ENCODE measurements around the gene NOTUM. TPM values are rescaled to one million over a fixed set of nuclear protein-coding genes. Genes with fewer than 3 reads are reported as not detected.

NOTUM gene
- total and polyA plus RNA-seq, 7 experiments from 2014 or later: 0.35 to 0.82 TPM; not detected in 5

- ChIA-PET CTCF (no interaction called here), POLR2A (interaction anchor here (0.6 to 1.4 kb wide), 5 partner anchors 8 to 225 kb away, joined by 3 to 7 read pairs (median 4); no protein-coding TSS in a partner anchor)
- DNase-seq (peak in 1 of 9 donors; percentile 29), ATAC-seq (no peak)
- intact Hi-C loops (cut with micrococcal nuclease): loop anchor here (1.0 to 5.0 kb wide), 8 partner anchors 16 to 546 kb away; partner anchors contain the start of genes ALYREF (in 2 of the 2), ANAPC11 (in 2 of the 2), MAFG (in 2 of the 2) and P4HB (in 2 of the 2)
- Mint-ChIP-seq H3K36me3 (peaks cover 0 to 21% (median 4%) of the 10 kb centered on the region in 5 donors), H3K27ac (no peak overlapping the region), H3K4me1 (peaks cover 2 to 27% (median 11%) of the 10 kb centered on the region in 7 donors), H3K9me3 (no peaks in the 10 kb centered on the region), H3K4me3 (peak overlapping the region; percentile 72 to 92 (median 86)), H3K27me3 (no peaks in the 10 kb centered on the region)
- Histone ChIP-seq H3K4me3 (ENCODE audit: low read length) (peak overlapping the region; percentile 70), H3K36me3 (ENCODE audit: control insufficient read depth in 2 of 3, insufficient read depth in 3 of 3, low read length in 3 of 3) (peaks cover 12 to 67% (median 18%) of the 10 kb centered on the region in 3 experiments), H3K27me3 (ENCODE audit: control insufficient read depth in 2 of 2, insufficient read depth in 2 of 2, low read length in 2 of 2) (no peaks in the 10 kb centered on the region), H3K27ac (ENCODE audit: low read depth, low read length) (peak overlapping the region; percentile 68), H3K4me1 (ENCODE audit: control insufficient read depth in 2 of 2, insufficient read depth in 2 of 2, low read length in 2 of 2) (peaks cover 7 to 8% of the 10 kb centered on the region in 2 donors), H3K9me3 (ENCODE audit: control insufficient read depth in 2 of 3, low read length in 3 of 3) (no peaks in the 10 kb centered on the region)
These were observed 50.1 kb downstream of the NOTUM start for GRCh38 chr17:81910840-81911276.

DNA sequence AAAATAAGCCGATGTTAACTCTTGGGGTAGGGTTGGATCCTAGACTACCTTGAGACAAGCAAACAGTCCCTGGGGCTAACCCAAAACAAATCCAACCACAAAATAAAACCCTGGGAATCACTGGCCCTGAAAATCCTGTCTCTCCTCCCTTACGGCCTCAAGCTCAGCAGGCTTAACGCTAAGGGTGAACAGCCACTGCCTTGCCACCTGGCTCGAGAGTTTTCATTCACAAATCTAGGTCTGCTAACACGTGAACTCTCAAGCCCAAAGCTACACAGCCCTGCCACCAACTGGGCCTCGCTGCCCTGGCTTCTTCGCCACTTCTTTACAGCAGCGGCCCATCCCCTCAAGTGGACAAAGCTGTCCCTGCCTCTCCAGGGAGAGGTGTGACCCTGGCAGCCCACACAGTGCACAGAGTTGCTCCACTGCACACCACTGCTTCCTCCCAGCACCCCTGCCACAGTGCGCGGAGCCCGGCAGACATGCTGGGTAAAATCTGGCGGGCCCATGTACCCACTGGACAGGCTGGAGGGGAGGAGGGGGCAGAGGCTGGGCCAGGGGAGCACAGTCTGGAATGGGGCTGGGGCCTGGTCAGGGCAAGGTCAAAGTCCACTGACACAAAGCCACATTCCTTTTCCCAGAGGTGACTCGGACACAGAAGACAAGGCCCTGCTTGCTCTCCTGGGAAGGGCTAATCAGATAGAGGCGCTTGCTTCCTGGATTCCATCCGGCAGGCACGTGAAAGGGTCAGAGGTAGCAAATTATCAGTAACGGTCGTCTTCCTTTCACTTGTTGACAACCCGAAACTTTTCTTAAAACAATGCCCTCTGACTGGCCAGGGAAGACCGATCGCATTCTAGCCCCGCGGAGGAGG is 50.8 kb downstream of the NOTUM start:
- peak overlapping the region; percentile 70 for H3K4me3 ChIP-seq (ENCODE audit: low read length)
- Mint-ChIP-seq H3K4me1 (peaks cover 0 to 22% (median 8%) of the 10 kb centered on the region in 7 donors), H3K36me3 (peaks cover 0 to 18% (median 4%) of the 10 kb centered on the region in 5 donors), H3K4me3 (peak overlapping the region; percentile 72 to 92 (median 86)), H3K27me3 (no peaks in the 10 kb centered on the region), H3K9me3 (no peaks in the 10 kb centered on the region), H3K27ac (peak overlapping the region in 6 of 9 donors; percentile 31 to 85 (median 54))
- CTCF ChIA-PET: no interaction called here
- POLR2A ChIA-PET: interaction anchor here (0.6 to 1.4 kb wide), 5 partner anchors 8 to 40 kb away, joined by 3 to 7 read pairs (median 4); no protein-coding TSS in a partner anchor
- H3K4me1 ChIP-seq (ENCODE audit: control insufficient read depth in 2 of 2, insufficient read depth in 2 of 2, low read length in 2 of 2): peaks cover 7 to 8% of the 10 kb centered on the region in 2 donors
- DNase-seq (no peak), ATAC-seq (no peak)
- intact Hi-C loops (cut with micrococcal nuclease): loop anchor here (2.0 to 5.0 kb wide), 4 partner anchors 17 to 547 kb away; partner anchors contain the start of genes MAFG (in 2 of the 2), CENPX (in 1 of the 2), LRRC45 (in 1 of the 2) and NARF (in 1 of the 2)
- no peaks in the 10 kb centered on the region for H3K9me3 ChIP-seq (ENCODE audit: control insufficient read depth in 2 of 3, low read length in 3 of 3)
- H3K27ac ChIP-seq (ENCODE audit: low read depth, low read length): peak overlapping the region; percentile 68
- peaks cover 12 to 67% (median 18%) of the 10 kb centered on the region in 3 experiments for H3K36me3 ChIP-seq (ENCODE audit: control insufficient read depth in 2 of 3, insufficient read depth in 3 of 3, low read length in 3 of 3)
- H3K27me3 ChIP-seq (ENCODE audit: control insufficient read depth in 2 of 2, insufficient read depth in 2 of 2, low read length in 2 of 2): no peaks in the 10 kb centered on the region

DNA sequence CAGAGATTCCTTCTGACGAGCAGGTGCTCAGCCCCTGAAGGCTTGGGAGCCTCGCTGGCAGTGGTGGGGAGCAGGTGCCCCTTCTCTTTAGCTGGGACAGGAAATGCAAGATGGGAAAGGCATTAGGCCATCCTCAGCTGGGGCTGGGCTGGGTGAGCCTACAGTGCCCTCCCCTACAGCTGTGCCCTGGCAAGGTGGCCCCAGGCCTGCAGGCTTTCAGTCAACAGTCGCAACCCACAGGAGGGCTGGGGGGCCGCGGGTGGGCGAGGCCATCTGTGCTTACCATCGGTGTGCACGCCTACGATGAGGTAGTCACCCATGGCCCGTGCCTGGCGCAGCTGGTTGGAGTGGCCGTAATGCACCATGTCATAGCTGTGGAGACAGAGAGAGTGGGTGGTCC is 51.8 kb downstream of the NOTUM start:
- Histone ChIP-seq H3K36me3 (ENCODE audit: control insufficient read depth in 2 of 3, insufficient read depth in 3 of 3, low read length in 3 of 3) (peaks cover 4 to 67% (median 11%) of the 10 kb centered on the region in 3 experiments), H3K4me3 (ENCODE audit: low read length) (no peak overlapping the region), H3K27me3 (ENCODE audit: control insufficient read depth in 2 of 2, insufficient read depth in 2 of 2, low read length in 2 of 2) (no peaks in the 10 kb centered on the region), H3K4me1 (ENCODE audit: control insufficient read depth in 2 of 2, insufficient read depth in 2 of 2, low read length in 2 of 2) (peaks cover 7 to 8% of the 10 kb centered on the region in 2 donors), H3K27ac (ENCODE audit: low read depth, low read length) (no peak overlapping the region), H3K9me3 (ENCODE audit: control insufficient read depth in 2 of 3, low read length in 3 of 3) (no peaks in the 10 kb centered on the region)
- POLR2A ChIA-PET: no interaction called here
- Mint-ChIP-seq H3K4me1 (peaks cover 0 to 22% (median 4%) of the 10 kb centered on the region in 7 donors), H3K9me3 (no peaks in the 10 kb centered on the region), H3K36me3 (peaks cover 0 to 12% (median 4%) of the 10 kb centered on the region in 5 donors), H3K27ac (peak overlapping the region in 1 of 9 donors; percentile 9), H3K4me3 (peak overlapping the region in 5 of 10 donors; percentile 12 to 90 (median 55)), H3K27me3 (no peaks in the 10 kb centered on the region)
- CTCF ChIA-PET: no interaction called here
- DNase-seq (no peak), ATAC-seq (no peak)
- intact Hi-C loops (cut with micrococcal nuclease): no loop called here

GRCh38 chr17:81908793-81909192 is 52.2 kb downstream of the NOTUM start:
- H3K4me3 Mint-ChIP-seq: peak overlapping the region in 1 of 10 donors; percentile 9
- H3K36me3 Mint-ChIP-seq: peaks cover 0 to 11% (median 4%) of the 10 kb centered on the region in 5 donors
- Histone ChIP-seq H3K36me3 (ENCODE audit: control insufficient read depth in 2 of 3, insufficient read depth in 3 of 3, low read length in 3 of 3) (peaks cover 4 to 67% (median 7%) of the 10 kb centered on the region in 3 experiments), H3K4me1 (ENCODE audit: control insufficient read depth in 2 of 2, insufficient read depth in 2 of 2, low read length in 2 of 2) (peaks cover 7 to 8% of the 10 kb centered on the region in 2 donors), H3K27me3 (ENCODE audit: control insufficient read depth in 2 of 2, insufficient read depth in 2 of 2, low read length in 2 of 2) (no peaks in the 10 kb centered on the region), H3K9me3 (ENCODE audit: control insufficient read depth in 2 of 3, low read length in 3 of 3) (no peaks in the 10 kb centered on the region), H3K4me3 (ENCODE audit: low read length) (no peak overlapping the region), H3K27ac (ENCODE audit: low read depth, low read length) (no peak overlapping the region)
- no peaks in the 10 kb centered on the region for H3K27me3 Mint-ChIP-seq
- H3K9me3 Mint-ChIP-seq: no peaks in the 10 kb centered on the region
- no peak for ATAC-seq
- no peak for DNase-seq
- POLR2A ChIA-PET: no interaction called here
- intact Hi-C loops (cut with micrococcal nuclease): no loop called here
- peaks cover 0 to 22% (median 4%) of the 10 kb centered on the region in 7 donors for H3K4me1 Mint-ChIP-seq
- H3K27ac Mint-ChIP-seq: no peak overlapping the region
- CTCF ChIA-PET: no interaction called here

- peaks cover 0 to 19% (median 0%) of the 10 kb centered on the region in 7 donors for H3K4me1 Mint-ChIP-seq
- Histone ChIP-seq H3K4me1 (ENCODE audit: control insufficient read depth in 2 of 2, insufficient read depth in 2 of 2, low read length in 2 of 2) (peaks cover 7 to 8% of the 10 kb centered on the region in 2 donors), H3K27ac (ENCODE audit: low read depth, low read length) (no peak overlapping the region), H3K36me3 (ENCODE audit: control insufficient read depth in 2 of 3, insufficient read depth in 3 of 3, low read length in 3 of 3) (peaks cover 0 to 54% (median 0%) of the 10 kb centered on the region in 3 experiments), H3K9me3 (ENCODE audit: control insufficient read depth in 2 of 3, low read length in 3 of 3) (no peaks in the 10 kb centered on the region), H3K27me3 (ENCODE audit: control insufficient read depth in 2 of 2, insufficient read depth in 2 of 2, low read length in 2 of 2) (no peaks in the 10 kb centered on the region), H3K4me3 (ENCODE audit: low read length) (no peak overlapping the region)
- no peaks in the 10 kb centered on the region for H3K36me3 Mint-ChIP-seq
- intact Hi-C loops (cut with micrococcal nuclease): no loop called here
- DNase-seq: no peak
- ChIA-PET CTCF (no interaction called here), POLR2A (no interaction called here)
- no peaks in the 10 kb centered on the region for H3K27me3 Mint-ChIP-seq
- H3K4me3 Mint-ChIP-seq: no peak overlapping the region
- no peak for ATAC-seq
- no peaks in the 10 kb centered on the region for H3K9me3 Mint-ChIP-seq
- H3K27ac Mint-ChIP-seq: no peak overlapping the region
These were observed 53.5 kb downstream of the NOTUM start for GRCh38 chr17:81907219-81908145.
